HG02571 (cell line): ENCODE measurements around the gene SUCO.

Source experiments
- ATAC-seq: cut with Tn5 transposase; IDR thresholded peaks from one replicate; pipeline ENCODE4 v1.9.1; 2021; ENCODE audit warnings: mild to moderate bottlenecking, moderate library complexity; ENCODE audit not compliant: unreplicated experiment

Gene SUCO

DNA sequence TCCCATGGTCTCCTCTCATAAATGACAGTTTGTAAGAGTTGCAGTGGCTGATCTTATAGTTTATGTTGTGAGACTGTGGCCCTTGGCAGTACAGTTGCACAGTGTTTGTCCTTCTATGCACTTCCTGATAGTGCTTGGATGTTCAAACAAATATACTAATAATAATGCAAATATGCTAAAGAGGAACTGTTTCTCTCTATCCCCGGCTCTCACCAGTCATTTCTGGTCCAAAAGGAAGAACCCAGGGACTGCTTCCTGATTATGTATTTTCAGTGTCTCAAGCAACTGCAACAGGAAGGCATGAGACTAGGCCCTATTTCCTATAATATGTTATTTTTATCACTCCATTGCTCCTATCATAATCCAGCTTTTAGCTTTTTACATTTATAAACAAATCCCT is 17.0 kb upstream of the SUCO start:
- ATAC-seq: no peak

GRCh38 chr1:172517081-172517480 is 15.9 kb upstream of the SUCO start:
- no peak for ATAC-seq

GRCh38 chr1:172517545-172517944 is 15.4 kb upstream of the SUCO start:
- no peak for ATAC-seq

GRCh38 chr1:172529304-172529703 is 3.6 kb upstream of the SUCO start:
- no peak for ATAC-seq

GRCh38 chr1:172530000-172530399 is 3.0 kb upstream of the SUCO start:
- ATAC-seq: no peak

- no peak for ATAC-seq
Measured at GRCh38 chr1:172531412-172532182, 1.4 kb upstream of the SUCO start.

DNA sequence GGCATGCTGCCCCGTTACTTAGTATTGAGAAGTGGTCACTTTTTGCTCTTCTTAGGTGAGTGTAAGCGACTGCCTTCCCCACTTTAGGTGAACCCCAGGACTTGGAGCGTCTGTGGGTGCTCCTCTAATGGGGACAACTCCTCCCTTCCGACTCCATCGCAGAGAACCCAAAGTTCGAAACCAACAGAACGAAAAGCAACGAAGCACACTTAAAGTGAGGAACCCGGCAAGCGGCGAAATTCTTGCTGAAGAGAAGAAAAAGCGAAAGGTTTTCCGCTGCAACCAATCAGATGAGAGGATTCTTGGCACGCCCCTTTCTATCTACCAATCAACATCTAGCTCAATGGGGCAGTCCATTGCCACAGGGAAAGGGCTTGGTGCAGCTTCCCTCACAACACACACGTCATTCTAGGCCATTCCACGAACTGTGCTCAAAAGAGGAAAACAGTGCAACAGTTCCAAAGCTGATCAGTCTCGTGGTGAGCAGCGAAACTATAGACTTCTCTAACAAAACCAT is 709 bp upstream of the SUCO start:
- peak; percentile 73 for ATAC-seq

- ATAC-seq: peak; percentile 27
Measured at GRCh38 chr1:172533513-172534151, 682 bp downstream of the SUCO start.

DNA sequence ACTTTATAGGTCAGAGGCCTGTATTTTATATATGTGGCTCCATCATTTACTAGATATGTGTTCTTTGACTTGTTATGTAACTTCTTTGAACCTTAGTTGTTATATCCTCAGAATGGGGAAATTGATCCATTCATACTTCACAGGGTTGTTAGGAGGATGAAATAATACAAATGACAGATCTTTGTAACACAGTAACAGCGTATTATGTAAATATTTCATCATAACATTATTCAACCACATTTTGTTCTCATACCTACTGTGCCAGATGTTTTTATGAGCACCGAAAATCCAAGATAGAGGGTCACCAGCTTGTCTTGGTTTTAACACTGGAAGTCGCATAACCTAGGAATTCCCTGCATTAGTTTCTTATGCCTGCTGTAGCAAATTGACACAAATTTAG is 3.3 kb downstream of the SUCO start:
- ATAC-seq: no peak

- ATAC-seq: no peak
Measured at GRCh38 chr1:172537366-172537765, 4.4 kb downstream of the SUCO start.

DNA sequence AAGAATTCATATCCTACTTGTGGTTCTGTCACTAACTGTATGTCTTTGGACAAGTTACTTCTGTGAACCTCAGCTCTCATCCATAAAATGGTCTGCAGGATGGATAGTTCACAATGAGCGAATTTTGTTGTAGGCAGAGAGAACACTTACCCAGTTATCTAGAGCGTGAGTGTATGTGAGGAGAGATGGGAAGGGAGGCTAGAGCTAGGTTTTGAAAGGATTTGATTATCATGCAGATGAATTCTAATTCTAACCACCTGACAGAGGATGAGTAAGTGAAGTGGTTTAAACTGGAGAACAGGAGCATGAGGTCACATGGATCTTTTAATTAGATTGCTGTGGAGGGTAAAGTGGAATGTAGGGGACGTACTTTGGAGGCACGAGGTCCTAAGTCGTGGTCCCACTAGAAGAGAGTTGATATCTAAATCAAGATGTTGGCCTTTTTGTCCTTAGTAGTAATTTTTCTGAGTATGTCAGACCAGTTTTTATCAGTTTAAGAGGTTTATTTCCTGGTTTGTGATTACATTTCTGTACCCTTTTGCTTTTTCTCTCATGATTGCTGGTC is 5.0 kb downstream of the SUCO start:
- no peak for ATAC-seq

GRCh38 chr1:172540635-172541034 is 7.7 kb downstream of the SUCO start:
- no peak for ATAC-seq

DNA sequence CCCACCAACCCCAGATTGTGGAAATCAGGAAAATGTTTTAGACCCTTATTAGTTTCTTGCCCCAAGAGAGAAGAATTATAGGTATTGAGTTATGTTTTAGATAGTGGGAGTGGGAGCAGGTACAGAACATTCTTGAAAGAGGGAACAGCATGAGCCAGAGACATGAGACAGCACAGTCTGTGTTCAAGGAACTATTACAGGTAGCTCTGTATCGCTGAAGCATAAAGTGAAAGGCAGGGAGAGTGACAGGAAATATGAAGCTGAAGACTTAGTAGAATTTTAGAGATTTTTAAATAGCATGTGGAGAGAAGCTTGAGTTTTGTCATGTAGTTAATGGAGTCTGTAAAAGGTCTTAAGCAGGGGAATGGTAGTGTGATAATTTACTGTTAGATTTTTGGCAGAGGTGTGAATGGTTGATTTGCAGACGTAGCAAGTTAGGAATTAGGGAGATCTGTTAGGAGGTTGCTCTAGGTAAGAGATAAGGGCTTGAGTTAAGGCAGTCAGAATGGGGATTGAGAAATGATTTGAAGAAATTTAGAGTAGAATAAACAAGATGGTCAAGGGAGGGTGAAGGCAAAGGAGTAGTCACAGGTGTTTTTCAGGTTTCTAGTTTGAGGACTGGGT is 11.6 kb downstream of the SUCO start:
- ATAC-seq: no peak

DNA sequence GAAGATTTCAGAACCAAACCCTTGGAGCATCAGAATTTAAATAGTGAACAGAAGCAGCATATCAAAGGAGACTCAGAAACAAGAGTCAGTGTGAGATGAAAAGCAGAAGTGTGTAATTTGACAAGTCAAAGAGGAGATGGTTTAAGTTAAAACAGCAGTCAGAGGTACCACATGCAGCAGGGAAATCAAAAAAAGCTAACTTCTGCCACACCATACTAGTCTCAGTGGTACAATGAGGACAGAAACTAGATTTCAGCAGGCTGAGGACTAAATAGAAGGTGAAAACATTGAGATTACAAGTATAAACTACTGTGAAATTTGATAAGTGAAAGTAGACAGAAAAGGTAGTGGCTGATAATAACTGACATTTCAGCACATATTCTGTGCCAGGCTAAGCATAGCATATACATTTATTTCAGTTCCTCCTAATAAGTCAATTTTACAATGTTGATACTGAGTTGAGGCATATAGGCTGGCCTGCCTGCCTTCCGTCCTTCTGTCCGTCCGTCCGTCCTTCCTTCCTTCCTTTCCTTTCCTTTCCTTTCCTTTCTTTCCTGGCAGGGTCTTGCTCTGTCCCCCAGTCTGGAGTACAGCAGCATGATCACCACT is 12.6 kb downstream of the SUCO start:
- peak; percentile 63 for ATAC-seq

DNA sequence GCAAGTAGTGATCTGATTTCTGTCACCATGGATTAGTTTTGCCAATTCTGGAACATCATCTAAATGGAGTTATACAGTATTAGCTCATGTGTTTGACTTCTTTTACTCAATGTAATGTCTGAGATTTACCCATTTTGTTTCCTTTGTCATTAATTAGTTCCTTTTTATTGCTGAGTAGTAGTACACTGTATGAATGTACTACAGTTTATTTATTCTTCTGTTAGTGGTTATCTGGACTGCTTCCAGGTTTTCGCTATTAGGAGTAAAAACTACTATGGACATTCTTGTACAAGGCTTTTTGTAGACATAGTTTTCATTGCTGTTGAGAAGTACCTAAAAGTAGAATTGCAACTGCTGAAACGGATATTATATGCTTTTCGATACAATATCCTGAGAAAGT is 14.1 kb downstream of the SUCO start:
- ATAC-seq: no peak

GRCh38 chr1:172549621-172550280 is 16.8 kb downstream of the SUCO start:
- no peak for ATAC-seq

DNA sequence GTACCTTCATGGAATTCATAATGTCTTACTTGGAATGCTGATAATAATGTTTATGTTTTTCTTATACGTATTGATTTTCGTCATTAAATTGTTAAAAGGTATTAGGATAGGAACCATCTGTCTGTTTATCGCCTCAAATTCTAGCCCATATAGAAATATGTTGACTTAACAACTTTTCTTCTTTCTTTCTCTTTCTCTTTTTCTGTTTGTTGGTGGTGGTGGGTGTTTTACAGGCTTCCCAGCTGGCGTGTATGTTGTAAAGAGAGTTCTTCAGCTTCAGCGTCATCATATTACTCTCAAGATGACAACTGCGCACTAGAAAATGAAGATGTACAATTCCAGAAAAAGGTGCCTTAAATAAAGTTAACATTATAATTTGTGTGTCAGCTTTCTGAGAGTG is 18.3 kb downstream of the SUCO start:
- ATAC-seq: no peak

- ATAC-seq: no peak
Measured at GRCh38 chr1:172554915-172555314, 22.0 kb downstream of the SUCO start.

GRCh38 chr1:172556461-172556860 is 23.5 kb downstream of the SUCO start:
- no peak for ATAC-seq

DNA sequence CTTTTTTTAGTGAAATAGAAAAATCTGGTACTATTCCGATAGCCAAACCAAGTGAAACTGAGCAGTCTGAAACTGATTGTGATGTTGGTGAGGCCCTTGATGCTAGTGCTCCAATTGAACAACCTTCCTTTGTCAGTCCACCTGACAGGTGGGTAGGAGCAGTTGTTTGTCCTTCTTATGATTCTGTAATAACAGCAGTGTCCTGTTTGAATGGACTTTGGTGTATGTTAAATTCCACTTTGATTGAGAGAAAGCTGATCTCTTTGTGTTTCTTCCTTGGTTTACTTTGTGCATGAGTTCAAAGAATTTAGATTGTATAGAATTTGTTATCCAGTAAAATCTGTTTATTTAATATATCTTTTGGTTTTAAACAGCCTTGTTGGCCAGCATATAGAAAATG is 24.3 kb downstream of the SUCO start:
- no peak for ATAC-seq
